Caki2 (cell line): ENCODE measurements around the gene RALY. TPM values are rescaled to one million over a fixed set of nuclear protein-coding genes. Genes with fewer than 3 reads are reported as not detected.

ENCODE experiments used
- DNase-seq: peaks from one replicate; pipeline ENCODE4 v3.0.0-alpha.2; 2015; ENCODE audit warnings: low read depth
- in situ Hi-C: cut with HindIII; loops from 2 replicates; pipeline ENCODE4 v1.10.0; 2016; ENCODE audit warnings: low sequenced_read_pairs, low pct_unique_long_range_greater_than_20kb, mixed read lengths
- total RNA-seq: library from RNA; depleted of rRNA; stranded (reverse); fragments of >200 nt; shearing (Covaris generic); gene quantifications from 2 replicates; pipeline ENCODE4 v1.2.3, GENCODE V29; 2014; ENCODE audit warnings: low replicate concordance

The RALY gene
- total RNA-seq, 1 experiment from 2014 or later: 327 TPM

- no peak for DNase-seq
- in situ Hi-C loops: no loop called here
These were observed 94.8 kb downstream of the RALY start for GRCh38 chr20:34088305-34089174.

GRCh38 chr20:34089175-34089479 lies 95.4 kb downstream of the RALY start:
- DNase-seq: no peak

GRCh38 chr20:34089655-34090345 lies 96.1 kb downstream of the RALY start:
- no peak for DNase-seq
- in situ Hi-C loops: no loop called here

More at GRCh38 chr20:34089175-34089479, 95.4 kb downstream of the RALY start:
- in situ Hi-C loops: no loop called here

- in situ Hi-C loops: no loop called here
- DNase-seq: no peak
These were observed 96.9 kb downstream of the RALY start for GRCh38 chr20:34090645-34091044.

GRCh38 chr20:34091637-34092200 lies 98.0 kb downstream of the RALY start:
- in situ Hi-C loops: no loop called here
- no peak for DNase-seq

GRCh38 chr20:34093895-34094294 lies 100.2 kb downstream of the RALY start:
- in situ Hi-C loops: no loop called here
- no peak for DNase-seq

GRCh38 chr20:34095825-34096224 lies 102.1 kb downstream of the RALY start:
- in situ Hi-C loops: no loop called here
- no peak for DNase-seq

GRCh38 chr20:34096699-34097444 lies 103.2 kb downstream of the RALY start:
- in situ Hi-C loops: no loop called here
- no peak for DNase-seq

- in situ Hi-C loops: no loop called here
- no peak for DNase-seq
These were observed 104.9 kb downstream of the RALY start for GRCh38 chr20:34098570-34098969.

- no peak for DNase-seq
These were observed 106.0 kb downstream of the RALY start for GRCh38 chr20:34099675-34100074.

GRCh38 chr20:34100576-34100975 lies 106.9 kb downstream of the RALY start:
- in situ Hi-C loops: no loop called here
- DNase-seq: no peak

More at GRCh38 chr20:34099675-34100074, 106.0 kb downstream of the RALY start:
- in situ Hi-C loops: no loop called here

GRCh38 chr20:34102342-34102741 lies 108.6 kb downstream of the RALY start:
- DNase-seq: no peak
- in situ Hi-C loops: no loop called here

- DNase-seq: no peak
- in situ Hi-C loops: no loop called here
These were observed 110.3 kb downstream of the RALY start for GRCh38 chr20:34104059-34104458.

- in situ Hi-C loops: no loop called here
These were observed 112.4 kb downstream of the RALY start for GRCh38 chr20:34105978-34106675.

GRCh38 chr20:34108616-34109174 lies 115.0 kb downstream of the RALY start:
- no peak for DNase-seq

More at GRCh38 chr20:34105978-34106675, 112.4 kb downstream of the RALY start:
- DNase-seq: no peak

GRCh38 chr20:34109442-34109841 lies 115.7 kb downstream of the RALY start:
- DNase-seq: no peak
- in situ Hi-C loops: no loop called here

More at GRCh38 chr20:34108616-34109174, 115.0 kb downstream of the RALY start:
- in situ Hi-C loops: no loop called here

- in situ Hi-C loops: no loop called here
- no peak for DNase-seq
These were observed 116.5 kb downstream of the RALY start for GRCh38 chr20:34110025-34110744.
